GM15510 (cell line): ENCODE measurements around the gene ADSS1.

Experiments used
- POLR2A ChIP-seq: IDR thresholded peaks from 3 replicates; pipeline ENCODE4 v1.6.1; 2011; ENCODE audit warnings: borderline replicate concordance; ENCODE audit not compliant: insufficient read length; ENCODE audit errors: extremely low read depth

ADSS1 gene

DNA sequence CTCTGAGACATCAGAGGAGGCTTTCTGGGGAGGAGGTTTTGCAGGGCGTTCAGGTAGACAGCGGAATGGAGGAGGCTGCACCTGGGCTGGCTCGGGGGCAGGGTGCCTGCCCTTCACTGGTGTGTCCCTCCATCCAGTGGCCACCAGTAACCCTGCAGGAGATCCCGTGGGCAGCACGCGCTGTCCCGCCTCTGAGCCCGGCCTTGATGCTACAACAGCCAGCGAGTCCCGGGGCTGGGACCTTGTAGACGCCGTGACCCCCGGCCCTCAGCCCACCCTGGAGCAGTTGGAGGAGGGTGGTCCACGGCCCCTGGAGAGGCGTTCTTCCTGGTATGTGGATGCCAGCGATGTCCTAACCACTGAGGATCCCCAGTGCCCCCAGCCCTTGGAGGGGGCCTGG is 10.0 kb upstream of the ADSS1 start:
- no peak for TF ChIP-seq POLR2A

DNA sequence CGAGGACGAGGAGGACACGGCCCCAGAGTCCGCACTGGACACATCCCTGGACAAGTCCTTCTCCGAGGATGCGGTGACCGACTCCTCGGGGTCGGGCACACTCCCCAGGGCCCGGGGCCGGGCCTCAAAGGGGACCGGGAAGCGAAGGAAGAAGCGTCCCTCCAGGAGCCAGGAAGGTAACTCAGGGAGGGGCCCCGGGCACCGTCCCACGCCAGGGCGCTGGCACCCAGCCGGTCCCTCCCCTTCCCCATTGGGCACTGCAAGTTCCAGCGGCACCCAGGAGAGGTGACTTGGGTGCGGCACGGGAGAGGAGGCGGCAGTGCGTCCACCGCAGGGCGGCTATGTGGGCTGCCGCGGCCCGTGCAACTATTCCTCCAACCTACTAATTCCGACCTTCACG is 9.3 kb upstream of the ADSS1 start:
- no peak for TF ChIP-seq POLR2A

DNA sequence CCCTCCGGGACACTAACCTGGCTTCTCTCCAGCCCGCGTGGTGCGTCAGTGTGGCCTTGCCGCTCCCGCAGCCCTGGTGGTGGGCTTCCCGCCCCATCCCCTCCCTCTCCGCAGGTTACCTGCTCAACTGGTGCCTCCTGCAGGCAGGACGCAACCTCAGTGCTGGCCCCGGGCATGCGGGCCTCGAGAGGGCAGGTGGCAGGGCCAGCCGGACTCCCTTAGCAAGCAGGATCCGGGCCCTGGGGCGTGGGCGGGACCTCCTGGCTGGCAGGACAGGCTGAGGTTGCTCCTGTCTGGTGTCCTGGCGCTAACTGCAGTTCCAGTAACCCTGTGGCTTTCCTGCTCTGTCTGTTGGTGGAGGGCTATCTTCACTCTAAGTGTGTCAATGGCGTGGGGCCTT is 8.6 kb upstream of the ADSS1 start:
- no peak for TF ChIP-seq POLR2A

DNA sequence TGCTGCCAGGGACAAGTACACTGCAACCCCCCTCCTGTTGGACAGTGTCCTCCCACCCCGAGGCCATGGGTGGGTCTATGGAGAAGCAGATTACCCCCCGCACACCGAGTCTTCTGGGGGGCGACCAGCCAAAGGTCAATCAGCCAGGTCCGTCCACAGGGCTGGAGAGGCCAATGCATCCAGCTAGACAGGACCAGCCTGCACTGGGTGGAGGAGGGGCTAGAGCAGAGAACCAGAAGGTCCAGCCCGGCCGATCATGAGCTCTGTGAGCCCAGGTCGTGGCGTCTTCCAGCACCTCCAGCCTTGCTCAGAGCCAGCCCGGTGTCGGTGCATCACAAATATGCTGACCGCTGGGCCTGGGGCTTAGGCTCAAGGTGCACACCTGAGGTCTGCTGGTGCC is 8.2 kb upstream of the ADSS1 start:
- TF ChIP-seq POLR2A = no peak

DNA sequence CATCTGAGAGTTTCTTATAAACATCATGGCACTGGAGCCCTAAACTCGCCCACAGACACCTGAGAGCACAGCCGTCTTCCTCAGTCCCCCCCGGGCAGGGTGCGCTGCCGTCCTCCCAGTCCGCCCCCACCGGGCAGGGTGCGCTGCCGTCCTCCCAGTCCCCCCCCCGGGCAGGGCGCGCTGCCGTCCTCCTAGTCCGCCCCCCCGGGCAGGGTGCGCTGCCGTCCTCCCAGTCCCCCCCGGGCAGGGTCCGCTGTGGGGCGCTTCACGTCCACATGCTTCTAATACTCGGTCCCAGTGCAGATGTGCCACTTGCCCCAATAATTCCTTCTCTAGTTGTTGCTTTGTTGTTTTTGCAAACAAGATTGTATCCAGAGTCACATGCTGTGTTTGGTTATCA is 6.9 kb upstream of the ADSS1 start:
- no peak for TF ChIP-seq POLR2A

DNA sequence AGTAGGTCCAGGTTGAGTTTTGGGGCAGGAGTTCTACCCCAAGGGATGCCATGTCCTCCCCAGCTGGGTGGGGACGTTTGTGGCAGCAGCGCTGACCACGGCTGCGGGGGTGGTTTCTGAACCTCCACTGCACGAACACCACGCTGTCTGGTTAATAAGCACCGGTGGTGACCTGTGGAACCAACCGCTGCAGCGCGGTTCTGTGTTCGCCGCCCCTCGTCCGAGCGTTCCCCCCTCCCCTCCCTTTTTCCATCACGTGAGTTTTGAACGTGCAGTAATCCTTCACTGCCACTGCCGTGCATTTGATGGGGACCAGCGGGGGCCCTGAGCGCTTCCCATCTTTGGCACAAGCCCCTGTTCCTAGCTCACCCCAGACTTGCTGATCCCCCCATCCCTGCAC is 6.4 kb upstream of the ADSS1 start:
- TF ChIP-seq POLR2A = no peak

DNA sequence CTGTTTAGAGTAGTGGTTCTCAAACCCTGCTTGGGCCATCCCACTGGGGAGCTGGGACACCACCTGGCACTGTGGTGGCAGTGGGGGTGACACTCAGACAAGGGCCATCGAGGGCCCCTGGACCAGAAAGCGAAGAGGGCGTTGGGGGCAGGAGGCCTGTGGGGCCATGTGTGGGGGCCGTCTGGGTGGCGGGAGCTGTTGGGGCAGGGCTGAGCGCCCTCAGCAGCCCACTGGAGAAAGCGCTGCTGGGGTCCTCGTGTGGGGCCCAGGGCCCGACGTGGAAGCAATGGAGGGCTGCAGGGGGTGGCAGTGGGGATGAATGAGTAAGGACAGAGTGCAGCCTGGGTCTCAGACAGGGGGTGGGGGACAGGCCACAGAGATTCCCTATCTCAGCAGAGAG is 5.9 kb upstream of the ADSS1 start:
- TF ChIP-seq POLR2A = no peak

DNA sequence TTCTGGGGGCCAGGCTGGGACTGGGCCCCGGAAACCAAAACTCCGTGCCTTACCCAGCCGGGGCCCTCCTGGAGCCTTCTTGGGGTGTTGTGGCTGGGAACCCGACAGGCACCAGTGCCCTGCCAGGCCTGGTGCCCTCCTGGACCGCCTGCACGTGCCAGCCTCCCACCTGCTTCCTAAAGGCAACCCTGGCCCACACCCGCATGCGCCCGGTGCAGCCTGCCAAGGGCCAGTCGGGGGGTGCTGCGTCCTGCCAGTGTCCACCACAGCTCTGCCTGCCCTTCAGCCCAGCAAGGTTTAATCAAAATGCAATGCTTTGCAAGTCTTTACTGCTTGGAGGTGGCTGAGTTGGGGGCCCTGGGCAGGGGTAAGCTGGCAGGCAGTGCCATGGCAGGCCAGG is 5.2 kb upstream of the ADSS1 start:
- no peak for TF ChIP-seq POLR2A

DNA sequence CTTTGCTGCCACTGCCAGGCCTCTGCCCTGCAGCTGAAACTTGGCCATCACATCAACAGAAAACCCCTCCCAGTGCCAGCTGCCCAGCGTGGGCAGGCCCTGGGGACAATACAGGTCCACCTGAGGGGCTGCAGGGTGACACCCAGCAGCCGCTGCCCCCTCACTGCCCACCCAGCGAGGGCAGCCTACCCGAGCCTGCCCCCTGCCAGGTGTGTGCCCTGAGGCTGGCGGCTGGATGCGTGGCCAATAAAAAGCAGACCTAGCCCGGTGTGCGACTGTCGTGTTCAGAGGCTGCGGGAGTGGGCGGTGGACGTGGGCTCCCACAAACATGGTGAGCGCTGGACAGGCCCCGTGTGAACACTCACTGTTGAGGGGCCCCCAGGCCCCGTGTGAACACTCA is 4.7 kb upstream of the ADSS1 start:
- TF ChIP-seq POLR2A = no peak

DNA sequence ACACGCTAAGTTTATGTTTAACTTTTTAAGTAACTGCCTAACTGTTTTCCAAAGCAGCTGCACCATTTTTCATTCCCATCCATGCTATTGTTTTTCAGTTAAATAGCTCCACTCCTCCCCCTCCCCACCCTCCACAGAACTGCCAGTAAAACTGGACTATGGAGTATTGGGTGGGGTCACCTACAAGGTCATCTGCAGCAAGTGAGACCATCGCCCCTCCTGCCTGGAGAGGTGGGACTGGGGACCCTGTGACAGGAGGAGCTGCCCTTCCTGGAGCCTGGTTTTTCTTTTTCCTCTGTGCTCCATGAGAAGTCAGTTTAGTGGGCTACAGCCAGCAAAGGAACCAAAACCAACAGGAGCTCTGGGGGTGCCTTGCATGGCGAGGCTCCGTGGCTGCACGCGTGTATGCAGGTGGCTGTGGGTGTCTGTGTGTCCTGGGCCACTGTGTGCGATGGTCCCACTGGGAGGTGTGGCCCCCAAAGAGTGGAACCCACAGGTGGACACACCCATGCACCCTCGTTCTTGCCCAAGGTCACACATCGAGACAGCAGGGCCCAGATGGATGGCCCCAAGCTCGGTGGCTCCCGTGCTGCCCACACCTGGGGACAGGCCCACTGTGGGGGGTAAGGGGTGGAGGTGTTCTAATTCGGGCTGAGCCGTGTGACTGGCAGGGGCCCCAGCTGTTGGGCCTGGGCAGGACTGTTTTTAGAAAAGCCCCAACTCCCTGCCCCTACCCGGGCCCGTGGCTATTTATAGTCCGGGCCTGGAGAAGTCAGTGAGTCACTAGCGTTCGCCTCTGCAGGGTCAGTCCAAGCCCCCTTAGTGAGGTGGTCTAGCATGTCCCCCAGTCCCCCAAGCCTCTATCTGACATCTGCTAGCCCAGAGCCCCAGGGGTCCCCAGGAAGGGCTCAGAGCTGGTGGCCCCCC is 2.3 kb upstream of the ADSS1 start:
- TF ChIP-seq POLR2A = no peak

DNA sequence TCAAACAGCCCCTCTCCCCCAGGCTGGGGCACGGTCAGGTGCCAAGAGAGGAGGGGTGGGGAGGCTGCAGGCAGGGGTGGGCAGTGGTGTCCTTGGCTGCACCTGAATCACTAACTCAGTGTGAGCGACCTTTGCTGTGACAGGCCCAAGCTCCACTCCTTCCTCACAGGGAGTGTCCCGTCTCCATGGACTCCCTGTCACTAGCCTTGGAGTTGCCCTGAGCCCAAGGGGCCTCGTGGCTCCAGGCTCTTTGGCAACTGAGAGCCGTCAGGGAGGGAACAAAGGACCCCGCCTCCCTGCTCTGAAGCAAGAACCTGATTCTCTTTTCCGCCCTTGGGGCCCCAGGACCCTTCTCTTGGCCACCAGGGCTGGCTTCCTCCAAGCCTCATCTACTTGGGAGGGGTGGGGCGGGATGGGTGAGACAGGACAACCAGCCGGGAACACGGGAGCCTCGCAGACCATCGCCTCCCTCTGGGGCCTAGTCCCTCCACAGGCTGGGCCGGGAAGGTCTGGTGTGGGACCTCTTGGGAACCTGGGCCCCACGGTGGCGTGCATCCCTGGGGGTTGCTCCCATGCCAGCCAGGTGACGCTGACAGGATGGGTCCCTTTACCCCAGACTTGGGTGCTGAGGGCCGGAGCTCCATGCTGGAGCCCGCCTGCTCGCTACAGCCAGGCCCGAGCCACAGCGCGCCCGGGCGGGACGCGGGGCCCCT is 935 bp upstream of the ADSS1 start:
- no peak for TF ChIP-seq POLR2A

DNA sequence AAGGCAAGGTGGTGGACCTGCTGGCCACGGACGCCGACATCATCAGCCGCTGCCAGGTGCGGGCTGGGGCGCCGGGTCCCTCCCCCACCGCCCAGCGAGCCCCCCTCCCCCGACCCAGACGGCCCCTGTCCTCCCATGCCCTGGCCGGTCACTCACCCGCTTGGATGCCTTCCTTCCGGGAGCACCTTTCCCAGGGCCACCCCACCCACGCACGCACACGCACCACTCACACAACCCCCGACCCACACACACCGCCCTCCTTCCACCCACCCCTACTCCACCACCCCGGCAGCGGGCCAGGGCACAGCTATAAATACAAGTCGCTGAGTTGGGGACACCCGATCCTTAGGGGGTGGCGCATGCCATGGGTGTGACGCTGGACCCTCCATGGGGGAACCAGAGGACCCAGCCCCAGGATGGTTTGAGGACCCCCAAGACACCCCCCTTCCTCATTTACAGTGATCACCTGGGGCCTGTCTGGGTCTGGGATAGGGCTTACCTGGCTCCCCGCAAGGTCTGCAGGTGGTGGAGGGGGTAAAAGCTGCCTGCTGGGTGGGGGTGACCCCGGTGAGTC is 465 bp downstream of the ADSS1 start:
- no peak for TF ChIP-seq POLR2A

DNA sequence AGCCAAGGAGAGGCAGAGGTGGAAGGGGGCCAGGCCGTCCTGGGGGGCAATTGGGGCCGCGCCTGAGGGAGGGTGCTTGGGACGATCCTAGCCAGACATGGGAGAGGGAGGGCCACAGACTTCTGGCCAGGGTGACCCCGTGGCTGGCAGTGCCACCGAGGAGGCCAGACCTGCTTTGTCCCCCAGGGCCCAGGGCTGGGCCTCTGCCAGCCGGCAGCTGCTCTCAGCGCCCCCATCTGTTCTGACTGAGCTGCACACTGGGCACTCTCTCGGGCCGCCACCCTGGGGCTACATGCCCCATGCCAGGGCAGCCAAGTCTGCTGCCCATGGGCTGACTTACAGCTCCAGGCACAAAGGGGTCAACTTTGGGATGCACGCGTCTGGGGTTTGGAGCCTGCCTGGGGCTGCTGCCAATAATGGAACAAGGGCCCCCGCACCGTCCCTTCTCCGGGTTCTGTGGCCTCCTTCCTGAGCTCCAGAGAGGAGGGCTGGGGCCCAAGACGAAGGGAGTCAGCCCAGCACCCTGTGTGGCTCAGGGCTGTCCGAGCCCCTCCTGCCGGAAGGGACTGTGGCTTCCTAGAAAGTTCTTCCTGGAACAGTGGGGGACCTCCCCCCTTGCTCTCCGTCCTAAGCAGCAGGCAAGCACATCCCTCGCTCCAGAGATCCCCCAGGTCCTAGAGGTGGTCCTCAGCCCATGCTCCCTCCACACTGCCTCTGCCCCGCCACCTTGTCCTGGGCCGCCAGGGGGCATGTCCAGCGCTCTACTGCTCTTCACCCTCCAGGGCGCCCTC is 1.1 kb downstream of the ADSS1 start:
- TF ChIP-seq POLR2A = no peak

DNA sequence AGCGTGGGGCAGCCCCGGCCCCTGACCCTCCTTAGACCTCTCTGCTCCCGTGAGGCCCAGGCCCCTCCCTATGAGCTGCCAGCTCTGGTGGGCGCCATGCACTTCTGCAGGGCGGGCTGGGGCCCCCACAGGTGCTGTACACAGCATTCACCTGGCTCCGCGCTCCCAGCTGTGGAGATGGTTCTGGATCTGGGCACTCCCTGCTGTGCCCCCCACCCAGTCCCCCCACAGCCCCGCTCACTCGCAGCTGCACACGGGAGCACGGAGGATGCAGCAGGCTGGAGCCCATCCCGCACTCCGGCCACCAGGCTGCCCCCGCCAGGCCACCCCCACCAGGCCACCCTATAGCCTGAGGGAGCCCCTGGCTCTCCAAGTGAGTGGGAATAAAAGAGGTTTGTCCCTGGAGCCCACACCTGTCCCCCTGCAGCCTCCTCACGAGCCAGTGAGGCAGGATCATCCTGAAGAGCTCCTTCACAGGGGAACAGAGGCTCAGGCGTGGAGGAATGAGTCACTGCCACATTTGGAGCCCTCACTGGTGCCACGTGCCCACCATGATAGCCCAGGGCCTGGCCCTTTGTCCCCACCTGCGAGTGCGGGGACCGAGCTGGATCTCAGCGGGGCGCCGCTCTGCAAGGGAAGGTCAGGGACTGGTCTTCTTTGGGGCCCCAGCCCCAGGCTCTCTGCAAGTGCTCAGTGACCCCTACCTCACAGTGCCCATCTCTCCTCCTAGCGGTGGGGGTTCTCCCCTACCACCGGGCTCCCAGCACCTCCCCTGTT is 1.9 kb downstream of the ADSS1 start:
- TF ChIP-seq POLR2A = no peak
